Stimulated activated CD4-positive, alpha-beta T cell treated with anti-CD3 and anti-CD28 coated beads, Interleukin-2, amount 100 ng/mL, for 48 hours (primary cell): ENCODE data around the gene TBX19.
"Not testable (repeated sequence)": the region's sequence is repeated elsewhere in the genome, so short reads cannot be mapped to it uniquely, and the experiment has no call there.

Source experiments
- DNase-seq, 2 donors: peaks; one replicate each; pipeline ENCODE4 v3.0.0-alpha.2; 2020

The TBX19 gene

DNA sequence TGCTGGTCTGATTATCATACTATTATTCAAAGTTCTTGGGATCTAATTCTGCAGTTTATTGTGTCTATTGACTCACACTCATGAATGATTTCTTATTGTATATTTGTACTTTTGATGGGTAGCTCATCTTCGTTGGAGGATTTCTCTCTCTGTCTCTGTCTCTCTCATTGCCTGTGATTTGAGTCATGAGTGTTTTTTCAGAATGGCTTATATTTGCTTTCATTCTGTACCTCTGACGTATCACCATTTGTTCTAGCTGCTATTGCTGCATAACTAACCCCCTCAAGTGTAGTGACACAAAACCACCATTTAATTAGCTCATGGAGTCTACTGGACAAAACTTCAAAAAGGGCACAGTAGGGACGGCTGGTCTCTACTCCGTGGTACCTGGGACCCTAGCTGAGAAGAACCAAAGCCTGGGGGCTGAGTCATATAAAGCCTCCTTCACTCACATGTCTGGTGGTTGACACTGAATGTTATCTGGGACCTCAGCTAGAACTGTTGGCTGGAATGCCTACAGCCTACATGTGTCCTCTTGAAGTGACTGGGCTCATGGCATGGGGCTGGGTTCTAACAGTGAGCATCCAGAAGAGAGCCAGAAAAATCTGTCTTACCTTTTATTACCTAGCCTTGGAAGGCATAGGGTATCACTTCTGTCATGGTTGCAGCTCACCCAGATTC, 44.2 kb downstream of the TBX19 start:
- DNase-seq = no peak

DNA sequence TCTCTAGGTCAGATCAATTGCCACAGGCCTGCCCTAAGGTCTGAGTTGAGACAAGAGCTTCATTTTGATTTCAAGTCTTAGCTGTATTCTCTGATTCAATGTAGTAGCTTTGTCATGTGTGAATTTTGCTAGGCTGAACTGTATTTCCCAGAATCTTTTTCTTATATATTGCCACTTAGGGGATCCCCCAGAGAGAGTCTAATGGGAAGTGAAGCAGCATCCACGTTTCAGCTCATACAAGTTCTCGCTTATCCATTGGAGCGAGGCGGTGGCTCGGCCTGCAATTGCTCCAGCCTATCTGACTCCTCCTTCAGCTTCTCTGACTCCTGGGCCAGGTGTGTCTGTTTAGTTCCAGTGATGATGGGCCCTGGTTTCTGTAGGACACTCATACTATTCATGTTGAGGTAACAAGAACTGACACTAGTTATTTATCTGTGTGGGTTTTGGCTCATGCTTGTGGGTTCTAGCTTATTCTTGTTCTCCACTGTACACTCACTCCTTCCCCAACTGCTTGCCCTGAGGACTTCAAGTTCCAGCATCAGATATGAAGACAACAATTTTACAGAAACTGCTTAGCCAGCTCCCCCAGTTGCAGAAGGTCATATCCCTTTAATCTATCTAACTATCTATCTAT, 48.2 kb downstream of the TBX19 start:
- no peak for DNase-seq

DNA sequence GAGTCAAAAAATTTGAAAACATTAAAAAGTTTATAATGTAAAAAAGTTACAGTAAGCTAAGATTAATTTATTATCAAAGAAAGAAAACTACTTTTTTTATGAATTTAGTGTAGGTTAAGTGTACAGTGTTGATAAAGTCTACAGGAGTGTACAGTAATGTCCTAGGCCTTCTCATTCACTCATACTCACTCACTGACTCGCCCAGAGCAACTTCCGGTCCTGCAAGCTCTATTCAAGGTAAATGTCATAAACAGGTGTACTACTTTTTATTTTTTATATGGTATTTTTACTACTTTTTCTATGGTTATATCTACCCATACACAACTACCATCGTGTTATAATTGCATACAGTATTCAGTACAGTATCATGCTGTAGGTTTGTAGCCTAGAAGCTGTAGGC, 49.6 kb downstream of the TBX19 start:
- DNase-seq = no peak

DNA sequence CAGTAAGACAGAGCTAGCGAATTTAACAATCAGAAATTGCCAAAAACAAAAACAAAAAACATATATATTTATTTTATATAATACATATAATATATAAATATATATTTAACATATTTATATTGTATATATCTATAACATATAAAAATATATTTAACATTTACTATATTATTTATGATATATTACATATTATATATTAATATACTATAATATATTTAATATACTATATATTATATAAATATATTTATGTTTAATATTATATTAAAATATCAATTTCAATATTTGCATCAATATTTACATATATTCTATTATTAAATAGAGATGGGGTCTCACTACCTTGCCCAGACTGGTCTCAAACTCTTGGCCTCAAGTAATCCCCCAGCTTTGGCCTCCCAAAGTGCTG, 50.9 kb downstream of the TBX19 start:
- DNase-seq = no peak

DNA sequence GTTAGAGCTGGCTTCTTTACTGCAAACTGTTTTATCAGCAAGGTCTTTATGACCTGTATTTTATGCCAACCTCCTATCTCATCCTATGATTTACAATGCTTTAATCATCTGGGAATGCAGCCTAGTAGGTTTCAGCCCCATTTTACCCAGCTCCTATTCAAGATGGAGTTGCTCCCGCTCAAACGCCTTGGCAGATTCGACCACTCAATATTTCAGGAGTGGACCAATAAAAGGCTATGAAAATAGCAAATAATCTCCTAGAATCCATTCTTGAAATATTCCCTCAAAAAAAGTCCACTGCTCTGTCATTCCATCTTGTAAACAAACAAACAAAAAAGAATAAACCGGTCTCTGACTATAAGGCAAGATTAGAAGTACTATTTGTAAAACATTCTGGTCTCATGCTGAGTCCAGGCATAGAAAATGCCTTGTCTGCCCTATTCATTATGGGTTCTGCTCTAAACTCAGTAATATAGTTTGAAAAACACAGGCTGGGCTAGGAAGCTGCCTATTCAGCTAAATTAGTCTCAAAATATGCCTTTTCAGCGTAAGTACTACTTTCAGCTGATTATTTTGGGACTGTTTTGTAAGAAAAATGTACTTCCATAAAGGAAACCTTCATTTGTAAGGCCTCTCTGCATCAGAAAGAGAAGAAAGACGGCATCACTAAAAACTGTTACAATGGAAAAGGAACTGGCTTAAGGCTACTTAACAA, 53.0 kb downstream of the TBX19 start:
- DNase-seq = no peak

DNA sequence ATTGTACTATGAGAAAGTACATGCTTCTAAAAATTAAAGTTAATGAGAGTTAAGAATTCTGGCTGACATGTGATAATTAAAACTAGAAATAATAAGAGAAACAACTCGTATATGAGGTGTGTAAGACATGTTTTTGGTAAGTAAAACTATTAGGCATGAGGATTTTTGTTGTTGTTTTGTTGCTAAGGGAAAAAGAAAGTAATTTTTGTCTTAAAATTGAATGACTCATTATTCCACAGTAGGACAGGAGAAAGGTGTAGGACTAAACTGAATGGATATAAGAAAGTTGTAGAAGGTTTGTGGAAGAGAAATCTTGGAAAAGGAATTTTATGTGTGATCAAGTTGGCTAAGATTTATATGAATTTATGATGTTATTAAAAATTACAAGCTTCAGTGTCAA, 54.8 kb downstream of the TBX19 start:
- DNase-seq = no peak

DNA sequence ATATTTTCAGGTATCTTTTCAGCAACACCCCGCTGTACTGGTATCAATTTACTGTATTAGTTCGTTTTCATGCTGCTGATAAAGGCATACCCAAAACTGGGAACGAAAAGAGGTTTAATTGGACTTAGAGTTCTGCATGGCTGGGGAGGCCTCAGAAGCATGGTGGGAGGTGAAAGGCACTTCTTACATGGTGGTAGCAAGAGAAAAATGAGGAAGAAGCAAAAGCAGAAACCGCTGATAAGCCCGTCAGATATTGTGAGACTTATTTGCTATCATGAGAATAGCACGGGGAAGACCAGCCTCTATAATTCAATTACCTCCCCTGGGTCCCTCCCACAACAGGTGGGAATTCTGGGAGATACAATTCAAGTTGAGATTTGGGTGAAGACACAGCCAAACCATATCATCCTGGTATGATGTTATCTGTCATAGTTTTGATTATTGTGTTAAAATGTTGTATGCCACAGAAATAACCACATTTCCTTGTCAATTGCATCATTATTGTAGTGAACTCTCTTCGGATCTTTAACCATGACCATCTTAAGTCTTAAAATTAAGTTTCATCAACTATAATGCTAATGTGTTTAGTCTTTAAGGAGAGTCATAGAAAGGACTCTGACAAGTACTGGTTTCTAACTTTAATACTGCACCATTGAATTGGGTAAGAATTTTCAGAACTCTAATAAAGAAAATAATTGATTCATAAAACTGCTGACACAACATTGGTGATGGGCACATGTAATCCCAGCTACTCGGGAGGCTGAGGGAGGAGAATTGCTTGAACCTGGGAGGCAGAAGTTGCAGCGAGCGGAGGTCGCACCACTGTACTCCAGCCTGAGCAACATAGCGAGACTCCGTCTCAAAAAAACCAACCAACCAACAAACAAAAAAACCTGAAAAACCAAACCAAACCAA, 58.2 kb downstream of the TBX19 start:
- DNase-seq = no peak

DNA sequence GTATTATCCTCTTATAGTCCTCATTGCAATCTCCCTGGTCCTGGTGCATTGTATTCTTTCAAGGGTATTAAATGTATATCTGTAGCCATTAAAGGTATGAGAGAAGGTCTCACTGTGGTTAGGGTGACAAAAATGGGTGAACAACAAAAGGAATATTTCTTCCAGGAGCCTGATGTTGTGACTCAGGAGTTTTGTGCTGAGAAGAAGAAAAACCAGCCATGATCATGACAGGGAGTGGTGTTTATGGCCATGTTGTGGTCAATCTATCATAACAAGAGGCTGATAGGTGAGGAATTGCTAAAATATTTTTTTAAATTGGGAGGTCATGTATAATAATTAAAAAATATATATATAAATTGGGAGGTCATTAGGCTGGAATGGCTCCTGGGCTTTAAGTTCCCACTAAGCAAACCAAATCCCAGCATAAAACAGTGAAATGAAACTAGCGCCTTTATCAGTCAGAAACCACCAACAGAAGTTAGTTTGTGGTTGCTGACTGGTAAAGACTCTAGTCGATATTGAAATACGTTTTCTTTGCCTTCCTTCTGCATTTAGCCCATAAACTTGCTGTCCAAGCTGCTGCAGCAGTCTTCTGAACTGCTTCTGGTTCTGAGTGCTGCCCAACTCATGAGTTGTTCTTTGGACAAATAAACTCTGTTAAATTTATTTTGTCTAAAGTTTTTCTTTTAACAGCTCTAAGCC, 60.3 kb downstream of the TBX19 start:
- DNase-seq = no peak

DNA sequence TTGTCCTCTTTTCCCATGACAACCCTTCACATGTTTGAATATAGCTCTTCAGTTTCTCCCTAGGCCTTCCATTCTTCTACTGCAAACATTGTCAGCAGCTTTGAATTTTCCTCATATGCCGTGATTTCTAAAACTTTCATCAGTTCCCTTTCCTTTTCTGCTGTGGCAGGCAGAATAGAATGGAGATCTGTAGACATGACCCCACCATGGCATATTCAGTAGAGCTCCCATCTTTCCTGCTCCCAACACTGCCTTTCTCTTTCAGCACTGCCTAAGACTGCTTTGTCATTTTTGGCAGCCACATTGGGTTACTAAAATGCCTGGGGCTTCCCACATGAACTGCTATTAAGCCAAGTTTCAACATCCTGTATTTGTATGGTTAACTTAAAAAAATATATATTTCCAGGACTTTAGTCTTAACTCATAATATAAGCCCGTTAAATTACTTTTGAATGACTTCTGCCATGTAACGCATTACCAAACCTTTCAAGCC, 60.9 kb downstream of the TBX19 start:
- DNase-seq = no peak

DNA sequence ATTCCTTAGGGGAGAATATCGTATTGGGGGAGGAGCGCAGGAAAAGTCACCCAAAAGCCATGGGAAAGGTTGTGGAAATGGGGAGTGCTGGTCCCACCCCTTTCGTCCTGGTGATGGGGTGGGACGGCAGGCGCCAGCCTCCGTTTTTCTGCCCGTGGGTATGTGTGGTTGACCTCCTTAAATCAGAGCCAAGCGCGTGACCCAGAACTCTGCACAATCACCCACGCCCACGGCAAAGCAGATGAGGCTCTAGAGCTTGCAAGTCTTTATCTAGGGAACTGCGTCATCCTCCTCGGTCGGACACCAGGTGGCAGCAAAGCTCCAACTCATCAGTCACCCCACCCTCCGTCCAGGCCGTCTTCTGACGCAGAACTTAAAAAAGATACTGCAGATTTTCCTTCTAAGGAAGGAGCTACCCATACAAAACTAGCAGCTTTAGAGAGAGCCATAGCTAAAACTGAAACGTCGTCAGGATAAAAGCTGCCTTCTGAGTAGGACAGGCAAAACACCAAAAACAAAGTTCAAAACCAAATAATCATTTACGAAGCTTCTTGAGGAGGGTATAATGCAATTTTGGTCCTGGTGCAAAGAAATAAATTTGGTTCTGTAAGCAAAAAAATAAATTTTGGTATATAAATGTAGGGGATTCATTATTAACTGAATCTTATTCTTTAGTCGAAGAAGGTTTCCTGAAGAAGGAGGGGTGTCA, 62.0 kb downstream of the TBX19 start:
- peak; percentile 82 for DNase-seq

DNA sequence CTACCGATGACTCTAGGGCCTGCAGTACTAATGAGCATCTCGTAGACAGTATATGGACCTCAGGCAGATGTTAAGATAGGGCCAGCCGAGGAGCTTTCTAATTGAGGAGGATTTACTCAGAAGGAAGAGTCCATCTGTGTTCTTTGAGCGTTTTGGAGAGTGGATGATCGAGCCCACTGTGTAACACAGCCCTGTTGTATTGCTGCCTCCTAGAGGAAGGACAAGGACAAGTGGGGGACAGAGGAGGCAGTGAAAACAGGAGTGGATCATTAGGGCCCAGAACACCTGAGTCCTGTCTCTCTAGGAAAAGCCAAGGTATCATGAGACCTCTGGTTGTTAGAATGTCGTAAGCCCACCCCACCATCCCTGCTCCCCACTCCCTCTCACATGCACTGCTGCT, 62.9 kb downstream of the TBX19 start:
- no peak for DNase-seq

DNA sequence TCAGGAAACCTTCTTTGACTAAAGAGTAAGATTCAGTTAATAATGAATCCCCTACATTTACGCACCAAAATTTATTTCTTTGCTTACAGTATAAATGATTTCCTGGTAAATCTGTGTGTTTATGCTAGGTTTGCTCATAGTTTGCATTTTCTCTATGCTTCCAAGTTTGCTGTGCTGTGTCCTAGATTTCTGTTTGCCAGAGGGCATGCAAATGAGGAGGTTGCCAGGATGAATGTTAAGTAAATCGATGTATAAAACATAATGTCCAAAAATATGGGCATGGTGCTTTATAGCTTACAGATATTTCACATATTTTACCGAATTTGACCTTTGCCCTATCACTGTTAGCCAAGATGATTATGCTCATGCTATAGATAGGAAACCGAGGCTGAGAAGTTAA, 63.8 kb downstream of the TBX19 start:
- DNase-seq = no peak

DNA sequence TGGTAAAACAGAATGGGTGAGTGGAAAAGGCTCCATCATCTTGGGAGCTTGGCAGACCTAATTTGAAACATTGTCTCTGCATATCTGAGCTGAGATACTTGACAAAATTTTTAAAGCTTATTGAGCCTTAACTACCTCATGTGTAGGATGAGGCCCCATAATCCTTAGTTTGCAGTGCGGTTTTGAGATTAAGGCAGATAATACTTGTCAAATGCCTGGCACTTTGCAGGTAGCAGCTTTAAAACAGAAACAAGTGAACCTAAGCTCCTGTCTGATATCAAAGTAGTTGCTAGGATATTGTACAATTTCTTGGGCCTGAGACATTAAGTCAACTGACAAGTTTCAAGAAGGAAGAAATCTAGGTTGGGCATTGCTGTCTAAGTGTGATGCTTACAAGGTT, 65.3 kb downstream of the TBX19 start:
- no peak for DNase-seq

DNA sequence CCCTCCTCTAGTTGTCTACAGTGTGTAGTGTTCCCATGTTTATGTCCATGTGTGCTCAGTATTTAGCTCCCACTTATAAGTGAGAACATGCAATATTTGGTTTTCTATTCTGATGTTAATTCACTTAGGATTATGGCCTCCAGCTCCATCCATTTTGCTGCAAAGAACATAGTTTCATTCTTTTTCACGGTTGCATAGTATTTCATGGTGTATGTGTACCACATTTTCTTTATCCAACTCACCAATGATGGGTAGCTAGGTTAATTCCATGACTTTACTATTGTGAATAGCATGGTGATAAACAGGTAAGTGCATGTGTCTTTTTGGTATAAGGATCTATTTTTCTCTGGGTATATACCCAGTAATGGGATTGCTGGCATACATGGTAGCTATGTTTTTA, 67.0 kb downstream of the TBX19 start:
- no peak for DNase-seq

DNA sequence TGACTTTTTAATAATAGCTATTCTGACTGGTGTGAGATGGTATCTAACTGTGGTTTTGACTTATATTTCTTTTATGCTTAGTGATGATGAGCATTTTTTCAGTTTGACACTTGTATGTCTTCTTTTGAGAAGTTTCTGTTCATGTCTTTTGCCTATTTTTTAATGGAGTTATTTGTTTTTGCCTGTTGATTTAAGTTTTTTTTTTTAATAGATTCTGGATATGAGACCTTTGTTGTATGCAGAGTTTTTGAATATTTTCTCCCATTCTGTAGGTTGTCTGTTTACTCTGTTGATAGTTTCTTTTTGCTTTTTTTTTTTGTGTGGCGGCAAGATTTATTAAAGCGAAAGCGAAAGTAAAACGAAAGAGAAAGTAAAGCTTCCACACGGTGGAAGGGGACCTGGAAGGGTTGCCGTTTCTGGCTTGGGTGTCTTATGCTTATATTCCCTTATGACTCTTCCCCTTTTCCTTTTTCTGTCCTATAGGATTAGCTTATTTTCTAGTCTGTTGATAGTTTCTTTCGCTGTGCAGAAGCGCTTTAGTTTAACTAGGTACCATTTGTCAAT, 67.6 kb downstream of the TBX19 start:
- no peak for DNase-seq

DNA sequence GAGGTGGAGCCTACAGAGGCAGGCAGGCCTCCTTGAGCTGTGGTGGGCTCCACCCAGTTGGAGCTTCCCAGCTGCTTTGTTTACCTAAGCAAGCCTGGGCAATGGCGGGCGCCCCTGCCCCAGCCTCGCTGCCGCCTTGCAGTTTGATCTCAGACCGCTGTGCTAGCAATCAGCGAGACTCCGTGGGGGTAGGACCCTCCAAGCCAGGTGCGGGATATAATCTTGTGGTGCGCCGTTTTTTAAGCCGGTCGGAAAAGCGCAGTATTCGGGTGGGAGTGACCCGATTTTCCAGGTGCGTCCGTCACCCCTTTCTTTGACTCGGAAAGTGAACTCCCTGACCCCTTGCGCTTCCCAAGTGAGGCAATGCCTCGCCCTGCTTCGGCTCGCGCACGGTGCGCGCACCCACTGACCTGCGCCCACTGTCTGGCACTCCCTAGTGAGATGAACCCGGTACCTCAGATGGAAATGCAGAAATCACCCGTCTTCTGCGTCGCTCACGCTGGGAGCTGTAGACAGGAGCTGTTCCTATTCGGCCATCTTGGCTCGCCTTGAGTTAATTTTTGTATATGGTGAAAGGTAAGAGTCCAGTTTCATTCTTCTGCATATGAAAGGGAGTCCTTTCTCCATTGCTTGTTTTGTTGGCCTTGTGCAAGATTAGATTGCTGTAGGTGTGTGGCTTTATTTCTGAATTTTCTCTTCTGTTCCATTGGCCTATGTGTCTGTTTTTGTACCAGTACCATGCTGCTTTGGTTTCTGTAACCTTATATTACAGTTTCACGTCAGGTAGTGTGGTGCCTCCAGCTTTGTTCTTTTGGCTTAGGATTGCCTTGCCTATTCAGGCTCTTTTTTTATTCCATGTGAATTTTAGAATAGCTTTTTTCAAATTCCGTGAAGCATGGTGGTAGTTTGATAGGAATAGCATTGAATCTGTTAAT, 73.9 kb downstream of the TBX19 start:
- not testable (repeated sequence) for DNase-seq

DNA sequence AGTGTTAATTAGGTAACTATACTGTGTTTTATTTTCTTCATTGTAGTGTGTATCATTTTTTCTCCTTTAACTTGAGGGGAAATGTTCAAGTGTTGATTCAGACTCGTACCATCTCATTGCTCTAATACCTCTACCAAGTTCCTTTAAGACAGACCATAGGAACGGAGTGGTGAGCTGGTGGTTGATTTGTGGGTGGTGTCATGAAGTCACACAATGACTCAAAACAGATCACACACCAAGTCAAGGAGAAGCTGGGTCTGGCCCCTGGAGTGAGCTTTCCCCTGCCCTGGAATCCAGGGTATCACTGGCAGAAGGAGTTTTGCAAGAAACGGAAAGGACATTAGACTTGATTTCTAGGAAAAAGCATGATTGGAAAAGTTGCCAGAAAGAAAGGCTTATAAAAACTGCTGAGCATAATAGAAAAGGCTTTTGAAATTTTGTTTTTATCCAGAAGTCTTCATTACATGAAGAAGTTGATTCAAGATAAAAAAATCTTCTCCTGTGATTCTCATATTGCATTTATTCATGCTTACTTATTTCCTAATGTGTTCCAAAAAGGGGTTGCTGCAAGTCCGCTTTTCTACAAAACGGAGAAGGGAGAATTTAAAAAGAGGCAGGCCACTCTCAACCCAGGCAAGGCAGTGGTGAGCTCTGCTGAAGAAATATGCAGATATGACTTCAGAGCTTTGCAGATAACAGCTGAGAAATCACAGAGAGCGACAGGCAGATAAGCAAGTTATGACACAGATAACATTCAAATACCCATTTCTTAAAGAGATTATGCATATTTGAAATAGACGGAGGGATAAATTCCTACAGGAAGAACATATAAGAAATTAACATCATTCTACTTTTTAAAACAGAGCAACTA, 79.7 kb downstream of the TBX19 start:
- no peak for DNase-seq

DNA sequence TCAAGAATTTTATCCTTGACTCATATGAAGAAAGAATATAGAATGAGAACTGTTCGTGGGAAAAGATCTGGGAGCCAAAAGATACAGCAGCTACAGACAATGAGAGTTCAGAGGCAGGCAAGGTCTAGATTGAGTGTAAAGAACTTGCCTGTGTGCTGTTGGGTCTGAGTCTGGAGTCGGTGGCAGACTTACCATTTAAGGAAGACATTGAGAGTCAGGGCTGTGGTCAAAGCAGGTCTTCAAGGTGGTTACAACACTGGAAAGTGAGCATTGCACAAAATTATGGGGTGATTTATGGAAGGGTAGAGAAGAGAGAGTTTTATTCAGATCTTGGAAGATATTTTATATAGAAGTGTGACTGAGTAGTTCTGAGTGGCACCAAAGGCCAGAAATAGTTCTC, 80.6 kb downstream of the TBX19 start:
- no peak for DNase-seq

DNA sequence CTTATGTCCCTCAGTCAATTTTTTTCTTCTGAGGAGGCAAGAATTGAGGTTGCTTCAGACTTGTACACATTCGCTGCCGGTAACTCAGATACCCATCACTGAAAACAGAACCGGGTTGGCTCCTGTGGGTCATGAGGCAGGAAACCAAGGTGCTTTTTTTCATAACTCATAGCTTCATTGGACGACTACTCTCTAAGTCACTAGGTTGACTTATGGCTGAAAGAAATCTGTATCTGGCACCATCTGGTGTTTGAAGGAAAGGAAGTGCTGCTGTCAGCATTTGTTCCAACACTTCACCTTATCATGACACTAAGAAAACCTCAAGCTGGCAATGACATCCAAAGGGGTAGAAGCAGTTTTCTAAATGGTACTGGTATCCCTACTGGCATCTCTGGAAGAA, 82.3 kb downstream of the TBX19 start:
- DNase-seq = no peak
